GM12864 (cell line): Measurements from ENCODE around the gene CHD5.

ENCODE experiments used
- DNase-seq: peaks from one replicate; pipeline ENCODE4 v3.0.0-alpha.2; 2011; ENCODE audit warnings: low read depth
- H3K4me3 ChIP-seq: 2 replicates; pipeline ENCODE4 v1.5.1; 2011; ENCODE audit warnings: mild to moderate bottlenecking, low read depth, low read length, control low read depth
- CTCF ChIP-seq: IDR thresholded peaks from 2 replicates; pipeline ENCODE4 v1.5.1; 2011; ENCODE audit warnings: low read depth, mild to moderate bottlenecking, moderate library complexity, low read length, control low read depth, inconsistent platforms; ENCODE audit errors: missing control alignments

CHD5 gene

GRCh38 chr1:6128276-6129081 lies 51.6 kb downstream of the CHD5 start:
- no peak for TF ChIP-seq CTCF
- no peak for DNase-seq
- no peak overlapping the region for H3K4me3 ChIP-seq

GRCh38 chr1:6127587-6128163 lies 52.4 kb downstream of the CHD5 start:
- H3K4me3 ChIP-seq = no peak overlapping the region
- DNase-seq = no peak
- TF ChIP-seq CTCF = no peak

- no peak for DNase-seq
- H3K4me3 ChIP-seq = no peak overlapping the region
- TF ChIP-seq CTCF = no peak
These were observed 53.5 kb downstream of the CHD5 start for GRCh38 chr1:6126521-6127067.

- DNase-seq = no peak
- no peak for TF ChIP-seq CTCF
- H3K4me3 ChIP-seq = no peak overlapping the region
These were observed 54.1 kb downstream of the CHD5 start for GRCh38 chr1:6126028-6126427.

- TF ChIP-seq CTCF = no peak
- H3K4me3 ChIP-seq = no peak overlapping the region
- no peak for DNase-seq
These were observed 54.8 kb downstream of the CHD5 start for GRCh38 chr1:6125366-6125765.

- H3K4me3 ChIP-seq = no peak overlapping the region
- TF ChIP-seq CTCF = no peak
- no peak for DNase-seq
These were observed 55.3 kb downstream of the CHD5 start for GRCh38 chr1:6124746-6125365.

- no peak overlapping the region for H3K4me3 ChIP-seq
- no peak for TF ChIP-seq CTCF
- DNase-seq = no peak
These were observed 55.8 kb downstream of the CHD5 start for GRCh38 chr1:6124341-6124740.
